Fibroblast of villous mesenchyme (primary cell): ENCODE measurements around the gene S1PR1. TPM values are rescaled to one million over a fixed set of nuclear protein-coding genes. Genes with fewer than 3 reads are reported as not detected.

ENCODE experiments used
- DNase-seq: peaks from one replicate; pipeline ENCODE4 v3.0.0-alpha.2; 2010; ENCODE audit warnings: low read depth
- H3K4me3 ChIP-seq: 2 replicates; pipeline ENCODE4 v1.5.1; 2011; ENCODE audit warnings: low read depth, mild to moderate bottlenecking, low read length
- CTCF ChIP-seq: IDR thresholded peaks from 2 replicates; pipeline ENCODE4 v1.5.1; 2012; ENCODE audit warnings: low read depth, mild to moderate bottlenecking, low read length; ENCODE audit not compliant: insufficient read depth
- total RNA-seq: library from RNA; depleted of rRNA; stranded (reverse); fragments of >200 nt; gene quantifications from 2 replicates; pipeline ENCODE4 v1.2.3, GENCODE V29; 2012

Gene S1PR1
- total RNA-seq, 1 donor: 9.9 TPM

GRCh38 chr1:101265684-101266083 is 28.9 kb downstream of the S1PR1 start:
- no peak for DNase-seq
- H3K4me3 ChIP-seq: no peak overlapping the region
- TF ChIP-seq CTCF: no peak

DNA sequence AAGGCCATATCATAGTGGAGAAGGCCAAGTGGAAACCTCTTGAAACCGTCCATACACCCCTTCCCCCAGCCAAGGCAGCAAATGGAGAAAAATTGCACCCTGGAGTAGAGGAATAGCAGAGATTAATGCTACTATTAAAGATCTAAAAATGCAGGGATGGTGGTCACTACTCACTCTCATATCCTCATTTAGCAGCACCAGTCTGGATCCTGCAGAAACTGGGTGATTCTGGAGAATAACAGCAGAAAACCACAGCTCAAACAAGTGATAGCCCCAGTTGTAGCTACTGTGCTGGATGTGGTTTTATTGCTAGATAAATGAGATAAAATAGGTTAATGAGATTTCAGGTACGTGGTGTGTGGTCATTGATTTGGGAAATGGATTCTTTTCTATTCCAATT is 30.3 kb downstream of the S1PR1 start:
- H3K4me3 ChIP-seq: no peak overlapping the region
- no peak for DNase-seq
- TF ChIP-seq CTCF: no peak

DNA sequence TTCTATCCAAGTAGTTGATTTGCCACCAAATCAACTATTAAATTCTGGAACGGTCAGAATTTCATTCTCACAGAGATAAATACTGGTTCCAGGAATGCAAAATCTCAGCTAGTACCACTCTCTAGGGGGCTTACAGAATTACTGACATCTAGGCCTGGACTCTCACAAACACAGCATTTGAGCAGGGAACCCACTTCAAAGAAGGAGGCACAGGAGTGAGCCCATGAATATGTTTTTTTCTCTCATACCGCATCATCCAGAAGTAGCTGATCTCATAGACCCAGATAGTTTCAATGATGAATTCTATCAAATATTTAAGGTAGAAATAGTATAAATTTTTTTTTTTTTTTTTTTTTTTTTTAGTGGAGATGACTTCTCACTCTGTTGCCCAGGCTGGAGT is 32.1 kb downstream of the S1PR1 start:
- no peak for TF ChIP-seq CTCF
- H3K4me3 ChIP-seq: no peak overlapping the region
- no peak for DNase-seq

DNA sequence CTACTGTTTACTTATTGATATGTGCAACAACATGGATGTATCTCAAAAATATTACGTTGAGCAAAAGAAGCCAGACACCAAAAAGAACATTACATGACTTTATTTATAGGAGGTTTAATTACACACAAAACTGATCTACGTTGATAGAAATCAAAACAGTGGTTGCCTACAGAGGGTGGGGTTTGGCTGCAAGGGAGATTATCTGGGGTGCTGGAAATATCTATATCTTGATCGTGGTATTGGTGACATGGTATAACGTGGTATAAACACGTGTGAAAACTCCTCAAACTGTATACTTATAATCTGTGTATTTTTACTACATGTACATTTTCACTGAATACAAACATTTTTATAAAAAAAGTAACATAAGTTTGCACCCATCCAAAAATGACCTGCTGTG is 38.9 kb downstream of the S1PR1 start:
- DNase-seq: no peak
- H3K4me3 ChIP-seq: no peak overlapping the region
- no peak for TF ChIP-seq CTCF

GRCh38 chr1:101276818-101277217 is 40.0 kb downstream of the S1PR1 start:
- no peak overlapping the region for H3K4me3 ChIP-seq
- no peak for DNase-seq
- no peak for TF ChIP-seq CTCF

GRCh38 chr1:101278238-101278637 is 41.4 kb downstream of the S1PR1 start:
- no peak for TF ChIP-seq CTCF
- no peak for DNase-seq
- H3K4me3 ChIP-seq: no peak overlapping the region

DNA sequence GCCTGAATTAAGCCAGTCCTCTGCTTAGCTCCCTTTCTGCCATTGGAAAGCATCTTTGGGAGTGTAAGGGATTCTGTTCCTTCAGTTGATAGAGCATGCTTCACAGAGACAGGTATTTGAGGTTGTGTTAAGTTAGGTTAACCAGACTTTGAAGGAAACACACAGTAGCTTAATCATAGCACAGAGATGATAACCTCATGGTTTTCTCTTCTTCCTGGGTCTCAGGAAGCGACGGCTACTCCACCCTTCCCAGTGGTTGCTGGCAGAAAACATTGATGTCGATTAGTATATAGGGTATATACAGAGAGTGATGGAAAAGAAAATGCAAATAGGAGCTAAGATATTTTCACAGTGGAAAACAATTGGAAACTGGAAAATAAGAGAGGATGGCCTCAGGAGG is 42.0 kb downstream of the S1PR1 start:
- no peak overlapping the region for H3K4me3 ChIP-seq
- DNase-seq: no peak
- TF ChIP-seq CTCF: no peak
